Left ventricle myocardium inferior (tissue), 1 donor: Measurements from ENCODE around the gene MSANTD2. TPM values are rescaled to one million over a fixed set of nuclear protein-coding genes. Genes with fewer than 3 reads are reported as not detected.

Experiments
- DNase-seq: peaks from one replicate; pipeline ENCODE4 v3.0.0-alpha.2; 2020
- H3K27ac ChIP-seq: fragments of 200-600 bp; replicated peaks from 2 replicates; pipeline ENCODE4 v1.8.0; 2021
- H3K27me3 ChIP-seq: fragments of 200-600 bp; 2 replicates; pipeline ENCODE4 v1.8.0; 2021; ENCODE audit warnings: low read depth
- H3K36me3 ChIP-seq: fragments of 200-600 bp; 2 replicates; pipeline ENCODE4 v1.8.0; 2021
- H3K4me1 ChIP-seq: fragments of 200-600 bp; 2 replicates; pipeline ENCODE4 v1.8.0; 2021
- H3K4me3 ChIP-seq: fragments of 200-600 bp; 2 replicates; pipeline ENCODE4 v1.8.0; 2021; ENCODE audit warnings: mild to moderate bottlenecking, moderate library complexity
- H3K9me3 ChIP-seq: fragments of 200-600 bp; replicated peaks from 2 replicates; pipeline ENCODE4 v1.8.0; 2021
- intact Hi-C: fragments of 100-400 bp; cut with micrococcal nuclease; formaldehyde crosslinking; loops from one replicate; pipeline ENCODE4 v1.11.0; 2022
- total RNA-seq: library from RNA; stranded (reverse); fragmentation: NEBNext Ultra II Directional; extraction: Animal tissue kit (Norgen Biotek cat#: 25700); gene quantifications from one replicate; pipeline ENCODE4 v1.2.1, GENCODE V29; 2021
- TF ChIP-seq, protein P1 (sequence below): fragments of 200-600 bp; IDR thresholded peaks from 2 replicates; pipeline ENCODE4 v1.8.0; 2021; ENCODE audit warnings: antibody characterized with exemption, mild to moderate bottlenecking, borderline replicate concordance
- donor health status: DM: no; HTN: yes; CAD: no; lungs with severe emphysema.

The MSANTD2 gene
- total RNA-seq, 1 donor from 2014 or later, result 2.7 TPM

DNA sequence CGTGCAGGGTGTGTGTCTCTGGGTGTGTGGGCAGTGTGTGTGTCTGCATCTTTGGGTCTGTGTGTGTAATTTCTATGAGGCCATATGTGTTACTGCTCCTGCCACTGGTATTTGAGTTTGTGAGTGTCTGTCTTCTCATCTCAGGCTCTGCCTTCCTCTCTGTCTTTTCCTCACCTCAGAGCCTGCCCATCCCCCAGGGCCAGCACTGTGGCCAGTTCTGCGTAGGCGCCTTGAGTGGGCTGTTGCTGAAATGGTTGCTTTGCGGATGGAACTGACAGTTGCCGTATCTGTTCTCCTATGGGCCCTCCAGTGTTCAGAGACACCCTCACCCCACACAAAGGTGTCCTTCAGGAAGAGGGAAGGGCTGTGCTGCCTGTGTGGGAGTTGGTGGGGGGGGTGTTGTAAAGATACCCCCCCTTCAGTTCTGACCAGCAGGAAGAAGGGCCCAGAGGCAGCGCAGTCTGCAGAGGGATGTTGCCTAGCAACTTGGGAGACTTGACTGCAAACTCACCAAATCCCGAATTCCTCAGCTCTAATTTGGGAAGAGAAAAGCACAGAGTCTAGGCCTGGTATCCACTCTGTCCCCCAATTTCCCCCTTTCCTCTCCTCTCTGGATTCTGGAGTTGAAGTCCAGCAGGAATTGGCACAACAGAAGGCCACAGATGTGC lies 62.4 kb downstream of the MSANTD2 start:
- TF ChIP-seq, protein P1, sequence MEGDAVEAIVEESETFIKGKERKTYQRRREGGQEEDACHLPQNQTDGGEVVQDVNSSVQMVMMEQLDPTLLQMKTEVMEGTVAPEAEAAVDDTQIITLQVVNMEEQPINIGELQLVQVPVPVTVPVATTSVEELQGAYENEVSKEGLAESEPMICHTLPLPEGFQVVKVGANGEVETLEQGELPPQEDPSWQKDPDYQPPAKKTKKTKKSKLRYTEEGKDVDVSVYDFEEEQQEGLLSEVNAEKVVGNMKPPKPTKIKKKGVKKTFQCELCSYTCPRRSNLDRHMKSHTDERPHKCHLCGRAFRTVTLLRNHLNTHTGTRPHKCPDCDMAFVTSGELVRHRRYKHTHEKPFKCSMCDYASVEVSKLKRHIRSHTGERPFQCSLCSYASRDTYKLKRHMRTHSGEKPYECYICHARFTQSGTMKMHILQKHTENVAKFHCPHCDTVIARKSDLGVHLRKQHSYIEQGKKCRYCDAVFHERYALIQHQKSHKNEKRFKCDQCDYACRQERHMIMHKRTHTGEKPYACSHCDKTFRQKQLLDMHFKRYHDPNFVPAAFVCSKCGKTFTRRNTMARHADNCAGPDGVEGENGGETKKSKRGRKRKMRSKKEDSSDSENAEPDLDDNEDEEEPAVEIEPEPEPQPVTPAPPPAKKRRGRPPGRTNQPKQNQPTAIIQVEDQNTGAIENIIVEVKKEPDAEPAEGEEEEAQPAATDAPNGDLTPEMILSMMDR, result no peak
- DNase-seq, result no peak
- Histone ChIP-seq H3K36me3 (no peaks in the 10 kb centered on the region), H3K27me3 (peaks cover 54% of the 10 kb centered on the region), H3K9me3 (no peaks in the 10 kb centered on the region), H3K27ac (no peak overlapping the region), H3K4me3 (no peak overlapping the region), H3K4me1 (peaks cover 22% of the 10 kb centered on the region)
- intact Hi-C loops, result no loop called here

DNA sequence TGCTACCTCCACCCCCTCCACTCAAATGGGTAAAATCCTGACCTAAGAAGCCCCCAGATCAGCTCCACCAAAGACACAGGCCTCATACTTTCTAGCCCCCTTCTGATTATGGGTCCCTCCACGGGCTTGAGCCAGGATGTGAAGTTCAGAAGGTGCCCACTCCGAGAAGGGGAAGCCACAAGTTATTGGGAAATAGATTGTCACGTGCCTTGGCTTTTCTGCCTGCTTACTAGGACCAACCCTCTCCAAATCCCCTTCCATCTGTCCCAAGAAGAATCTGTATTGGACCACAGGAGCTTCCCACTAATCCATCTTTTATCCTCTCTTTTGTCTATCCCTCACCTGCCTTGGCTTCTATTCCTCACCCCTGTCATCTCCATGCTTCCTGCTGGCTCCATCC lies 63.5 kb downstream of the MSANTD2 start:
- H3K4me3 ChIP-seq, result no peak overlapping the region
- H3K27me3 ChIP-seq, result peaks cover 44% of the 10 kb centered on the region
- DNase-seq, result no peak
- no peak overlapping the region for H3K27ac ChIP-seq
- no peaks in the 10 kb centered on the region for H3K9me3 ChIP-seq
- TF ChIP-seq, protein P1, result no peak
- H3K36me3 ChIP-seq, result no peaks in the 10 kb centered on the region
- intact Hi-C loops, result no loop called here
- peaks cover 22% of the 10 kb centered on the region for H3K4me1 ChIP-seq

DNA sequence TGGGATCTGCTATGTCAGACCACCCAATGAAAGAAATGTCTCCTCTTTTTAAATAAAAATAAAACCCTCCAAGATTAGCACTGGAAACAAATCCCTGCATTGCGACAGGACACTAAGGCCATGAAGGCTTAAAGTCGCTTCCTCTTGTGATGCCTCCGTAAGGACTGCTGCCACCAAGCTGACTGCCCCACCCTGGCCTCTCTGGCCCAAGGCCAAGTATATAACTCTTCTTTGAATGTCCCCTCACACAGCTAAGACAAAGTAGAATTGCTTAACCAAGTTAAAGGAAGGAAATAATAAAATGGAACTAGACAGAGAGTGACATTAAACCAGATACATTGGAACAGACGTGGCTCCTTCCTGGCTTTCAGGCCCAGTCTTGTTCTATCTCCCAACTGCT lies 68.0 kb downstream of the MSANTD2 start:
- no peaks in the 10 kb centered on the region for H3K9me3 ChIP-seq
- no peak overlapping the region for H3K27ac ChIP-seq
- DNase-seq, result no peak
- H3K36me3 ChIP-seq, result no peaks in the 10 kb centered on the region
- intact Hi-C loops, result no loop called here
- H3K4me3 ChIP-seq, result no peak overlapping the region
- H3K4me1 ChIP-seq, result no peaks in the 10 kb centered on the region
- TF ChIP-seq, protein P1, result no peak
- H3K27me3 ChIP-seq, result peaks cover 6% of the 10 kb centered on the region

DNA sequence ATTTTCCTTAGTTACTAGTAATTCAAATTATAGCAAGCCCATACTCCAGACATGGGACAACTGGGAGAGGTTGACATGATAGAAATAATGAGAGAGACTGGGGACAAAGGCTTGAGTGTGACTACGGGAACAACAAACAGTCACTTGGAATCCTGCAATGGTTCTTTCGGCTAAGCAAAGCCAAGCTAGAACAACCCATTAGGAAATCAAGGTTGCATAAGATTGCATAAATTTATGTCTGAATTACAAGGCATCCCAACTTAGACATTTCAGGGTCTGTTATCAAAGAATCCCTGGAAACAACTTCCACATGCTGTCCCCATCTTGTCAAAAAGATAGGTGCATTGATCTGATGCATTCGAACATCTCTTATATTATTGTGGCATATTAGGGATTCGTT lies 70.6 kb downstream of the MSANTD2 start:
- H3K9me3 ChIP-seq, result no peaks in the 10 kb centered on the region
- no peak overlapping the region for H3K4me3 ChIP-seq
- no peak for DNase-seq
- TF ChIP-seq, protein P1, result no peak
- H3K27ac ChIP-seq, result no peak overlapping the region
- peaks cover 26% of the 10 kb centered on the region for H3K27me3 ChIP-seq
- intact Hi-C loops, result no loop called here
- H3K36me3 ChIP-seq, result no peaks in the 10 kb centered on the region
- H3K4me1 ChIP-seq, result peaks cover 18% of the 10 kb centered on the region

DNA sequence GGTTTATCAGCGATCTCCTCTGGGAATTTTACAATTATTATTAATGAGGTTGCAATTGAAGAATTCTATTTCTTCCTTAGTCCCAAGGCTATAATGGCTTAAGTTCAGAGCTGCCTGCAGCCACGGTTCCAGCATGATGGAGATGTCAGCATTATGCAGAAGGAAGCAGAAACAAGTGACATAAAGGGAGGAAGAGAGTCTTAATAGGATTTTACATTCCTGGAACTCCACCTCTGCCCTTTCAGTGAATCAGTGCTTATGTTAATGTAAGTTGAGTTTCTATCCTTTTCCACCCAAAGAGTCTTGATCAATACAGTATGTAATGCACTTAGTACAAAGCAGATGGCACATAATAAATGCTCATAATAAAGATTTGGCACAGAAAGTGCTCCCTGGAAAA lies 72.1 kb downstream of the MSANTD2 start:
- intact Hi-C loops, result no loop called here

More for the DNA sequence above, 72.1 kb downstream of the MSANTD2 start:
- H3K4me1 ChIP-seq, result peaks cover 18% of the 10 kb centered on the region
- H3K9me3 ChIP-seq, result no peaks in the 10 kb centered on the region
- TF ChIP-seq, protein P1, result no peak
- no peak overlapping the region for H3K27ac ChIP-seq
- peaks cover 40% of the 10 kb centered on the region for H3K27me3 ChIP-seq
- no peak for DNase-seq
- no peaks in the 10 kb centered on the region for H3K36me3 ChIP-seq
- no peak overlapping the region for H3K4me3 ChIP-seq
